COLO668 (cell line): ENCODE data around the gene PLEKHN1.
"Not testable (repeated sequence)": the region's sequence is repeated elsewhere in the genome, so short reads cannot be mapped to it uniquely, and the experiment has no call there.

Experiments
- DNase-seq: peaks from one replicate; lab custom pipeline; 2025; ENCODE audit not compliant: unreplicated experiment; lab: John Stamatoyannopoulos, UW

Gene PLEKHN1

DNA sequence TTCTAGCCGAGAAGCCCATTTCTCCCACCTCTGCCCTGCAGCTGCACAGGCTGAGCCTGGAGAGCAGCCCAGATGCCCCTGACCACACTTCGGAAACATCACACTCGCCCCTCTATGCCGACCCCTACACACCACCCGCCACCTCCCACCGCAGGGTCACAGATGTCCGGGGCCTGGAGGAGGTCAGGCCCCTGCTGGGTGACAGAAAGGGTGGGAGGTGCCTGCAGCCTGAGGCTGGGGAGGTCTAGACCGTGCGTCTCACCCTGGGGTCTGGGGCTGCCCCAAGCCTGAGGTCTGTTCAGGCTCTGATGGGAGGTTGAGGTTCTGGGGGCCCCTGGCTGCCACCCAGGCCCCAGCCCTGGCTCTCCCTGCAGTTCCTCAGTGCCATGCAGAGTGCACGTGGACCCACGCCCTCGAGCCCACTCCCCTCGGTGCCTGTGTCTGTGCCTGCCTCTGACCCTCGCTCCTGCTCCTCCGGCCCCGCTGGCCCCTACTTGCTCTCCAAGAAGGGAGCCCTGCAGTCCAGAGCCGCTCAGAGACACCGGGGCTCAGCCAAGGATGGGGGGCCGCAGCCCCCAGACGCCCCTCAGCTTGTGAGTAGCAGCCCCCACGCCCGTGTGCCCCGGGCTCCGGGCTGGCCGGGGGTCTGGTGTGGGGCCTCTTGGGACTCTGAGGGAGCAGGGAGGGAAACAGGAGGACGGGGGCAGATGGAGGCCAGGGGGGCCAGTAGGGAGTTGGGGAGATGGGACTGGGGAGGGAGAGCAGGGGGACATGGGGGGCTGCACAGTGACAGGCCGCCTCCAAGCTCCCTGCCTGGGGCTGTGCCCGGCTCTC, 7.4 kb downstream of the PLEKHN1 start:
- DNase-seq: no peak

DNA sequence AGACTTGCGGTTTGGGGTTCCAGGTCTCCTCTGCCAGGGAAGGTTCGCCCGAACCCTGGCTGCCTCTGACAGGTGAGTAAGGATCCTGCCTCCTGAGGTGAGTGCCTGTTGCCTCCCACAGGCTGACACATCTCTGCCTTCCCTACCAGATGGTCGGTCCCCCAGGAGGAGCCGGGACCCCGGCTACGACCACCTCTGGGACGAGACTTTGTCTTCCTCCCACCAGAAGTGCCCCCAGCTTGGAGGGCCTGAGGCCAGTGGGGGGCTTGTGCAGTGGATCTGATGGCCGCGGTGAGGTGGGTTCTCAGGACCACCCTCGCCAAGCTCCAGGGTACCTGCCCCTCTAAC, 8.0 kb downstream of the PLEKHN1 start:
- DNase-seq: no peak

DNA sequence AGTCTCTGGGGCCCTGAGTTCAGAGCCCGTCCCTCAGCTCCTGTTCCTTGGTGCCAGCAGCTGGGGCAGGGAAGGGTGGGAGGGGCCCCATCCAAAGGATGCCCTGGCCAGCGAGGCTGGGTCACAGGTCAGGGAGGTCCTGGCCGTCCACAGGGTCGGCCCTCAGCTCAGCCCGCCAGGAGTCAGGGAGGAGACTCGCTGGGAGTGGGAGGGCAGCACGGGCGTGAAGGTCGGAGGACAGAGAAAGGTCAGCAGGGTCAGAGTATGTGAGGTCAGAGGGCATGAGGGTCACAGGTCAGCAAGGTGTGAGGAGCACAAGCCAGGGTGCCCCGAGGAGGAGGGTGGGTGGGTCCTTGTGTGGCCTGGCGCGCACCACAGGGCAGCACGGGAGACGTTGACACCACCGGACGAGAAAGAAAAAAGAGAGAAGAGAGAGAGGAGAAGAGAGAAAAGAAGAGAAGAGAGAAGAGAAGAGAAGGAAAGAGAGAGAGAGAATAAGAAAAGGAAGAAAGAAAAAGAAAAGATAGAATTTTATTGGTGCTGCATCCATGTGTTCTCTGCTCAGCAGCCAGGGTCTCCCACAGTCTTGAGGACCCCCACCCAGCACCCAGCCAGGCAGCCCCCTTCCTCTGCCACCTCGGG, 8.5 kb downstream of the PLEKHN1 start:
- DNase-seq: no peak

DNA sequence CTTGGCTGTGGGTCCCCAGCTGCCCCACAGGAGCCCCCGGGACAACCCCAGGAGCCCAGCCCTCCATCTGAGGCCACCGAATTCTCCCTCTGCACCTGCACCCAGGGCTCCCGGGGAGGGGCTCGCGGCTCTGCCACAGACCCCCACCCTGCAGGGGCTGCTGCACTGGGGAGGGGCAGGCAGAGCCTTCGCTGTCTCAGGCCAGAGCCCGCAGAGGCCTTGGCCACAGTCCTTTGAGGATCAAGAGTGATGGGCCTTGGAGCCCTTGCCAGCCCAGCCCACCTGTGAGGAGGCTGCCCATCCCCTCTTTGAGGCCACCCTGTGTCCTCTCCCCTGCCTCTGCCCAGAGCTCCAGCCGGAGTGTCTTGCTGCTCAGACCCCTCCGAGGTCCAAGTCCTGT, 9.1 kb downstream of the PLEKHN1 start:
- no peak for DNase-seq

DNA sequence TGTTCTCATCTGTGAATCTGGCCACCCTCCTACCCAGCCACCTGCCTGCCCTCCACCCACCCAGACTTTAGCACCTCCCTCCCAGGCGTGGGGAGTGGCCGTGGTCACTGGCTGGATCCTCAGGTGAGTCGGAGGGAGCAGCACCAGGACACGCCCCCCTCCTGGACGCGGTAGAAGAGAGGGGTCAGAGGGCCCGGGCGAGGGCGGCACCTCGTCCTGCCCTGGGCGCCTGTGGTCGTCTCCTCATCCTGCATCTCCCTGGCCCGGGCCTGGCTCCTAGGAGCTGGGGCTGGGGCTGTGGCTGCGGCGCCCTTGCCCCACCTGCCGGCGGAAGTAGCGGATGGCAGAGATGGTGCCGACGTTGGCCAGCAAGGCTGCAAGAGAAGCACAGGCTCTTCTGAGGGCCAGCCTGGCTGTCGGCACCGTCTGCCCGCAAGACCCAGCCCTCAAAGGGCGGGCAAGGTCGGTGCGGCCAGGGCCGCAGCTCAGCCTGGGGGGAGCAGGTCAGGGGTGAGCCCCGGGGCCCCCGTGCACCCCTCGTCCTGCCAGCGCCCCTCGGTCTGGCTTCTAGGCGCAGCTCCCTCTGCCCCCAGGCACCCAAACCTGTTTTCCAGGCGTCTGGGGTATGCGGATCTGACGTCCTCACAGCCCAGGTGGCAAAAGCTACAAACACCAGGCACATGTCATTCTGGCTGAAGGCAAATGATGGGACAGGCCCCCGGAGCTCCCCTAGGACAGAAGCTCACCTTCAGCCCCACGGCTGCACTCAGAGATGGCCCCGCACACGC, 9.8 kb downstream of the PLEKHN1 start:
- peak; percentile 91 for DNase-seq

DNA sequence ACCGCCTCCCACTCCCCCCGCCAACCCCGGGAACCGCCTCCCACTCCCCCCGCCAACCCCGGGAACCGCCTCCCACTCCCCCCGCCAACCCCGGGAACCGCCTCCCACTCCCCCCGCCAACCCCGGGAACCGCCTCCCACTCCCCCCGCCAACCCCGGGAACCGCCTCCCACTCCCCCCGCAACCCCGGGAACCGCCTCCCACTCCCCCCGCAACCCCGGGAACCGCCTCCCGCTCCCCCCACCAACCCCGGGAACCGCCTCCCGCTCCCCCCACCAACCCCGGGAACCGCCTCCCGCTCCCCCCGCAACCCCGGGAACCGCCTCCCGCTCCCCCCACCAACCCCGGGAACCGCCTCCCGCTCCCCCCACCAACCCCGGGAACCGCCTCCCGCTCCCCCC, 10.5 kb downstream of the PLEKHN1 start:
- DNase-seq: not testable (repeated sequence)

DNA sequence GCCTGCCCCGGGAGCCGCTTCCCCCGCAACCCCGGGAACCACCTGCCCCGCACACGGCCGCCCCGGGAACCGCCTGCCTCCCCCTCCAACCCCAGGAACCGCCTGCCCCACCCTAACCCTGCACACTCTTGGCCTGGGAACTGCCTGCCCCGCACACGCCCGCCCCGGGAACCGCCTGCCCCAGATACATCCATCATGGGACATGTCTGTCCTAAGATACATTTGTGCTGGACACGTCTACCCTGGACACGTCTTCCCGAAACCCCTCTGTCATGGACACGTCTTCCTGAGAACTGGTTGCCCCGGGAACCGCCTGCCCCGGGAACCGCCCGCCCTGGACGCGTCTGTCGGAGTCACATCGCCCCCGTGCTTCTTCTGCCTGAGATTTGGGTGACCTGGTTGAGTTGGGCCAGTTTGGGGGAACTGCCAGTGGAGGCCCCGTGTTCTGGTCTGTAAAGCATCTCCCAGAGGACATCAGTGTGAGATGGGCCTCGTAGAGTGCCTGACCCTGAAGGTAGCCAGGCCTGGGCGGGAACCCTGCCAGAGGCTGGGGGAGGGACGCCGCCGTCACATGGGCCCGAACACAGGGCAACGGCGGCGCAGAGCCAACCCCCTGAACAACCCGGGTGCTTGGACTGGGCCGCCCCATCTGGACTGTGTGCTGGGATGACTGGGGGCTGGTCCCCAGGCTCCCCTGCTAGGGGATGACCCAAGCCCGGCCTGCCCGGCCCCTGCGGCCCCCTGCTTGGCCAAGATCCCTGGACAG, 12.0 kb downstream of the PLEKHN1 start:
- no peak for DNase-seq

DNA sequence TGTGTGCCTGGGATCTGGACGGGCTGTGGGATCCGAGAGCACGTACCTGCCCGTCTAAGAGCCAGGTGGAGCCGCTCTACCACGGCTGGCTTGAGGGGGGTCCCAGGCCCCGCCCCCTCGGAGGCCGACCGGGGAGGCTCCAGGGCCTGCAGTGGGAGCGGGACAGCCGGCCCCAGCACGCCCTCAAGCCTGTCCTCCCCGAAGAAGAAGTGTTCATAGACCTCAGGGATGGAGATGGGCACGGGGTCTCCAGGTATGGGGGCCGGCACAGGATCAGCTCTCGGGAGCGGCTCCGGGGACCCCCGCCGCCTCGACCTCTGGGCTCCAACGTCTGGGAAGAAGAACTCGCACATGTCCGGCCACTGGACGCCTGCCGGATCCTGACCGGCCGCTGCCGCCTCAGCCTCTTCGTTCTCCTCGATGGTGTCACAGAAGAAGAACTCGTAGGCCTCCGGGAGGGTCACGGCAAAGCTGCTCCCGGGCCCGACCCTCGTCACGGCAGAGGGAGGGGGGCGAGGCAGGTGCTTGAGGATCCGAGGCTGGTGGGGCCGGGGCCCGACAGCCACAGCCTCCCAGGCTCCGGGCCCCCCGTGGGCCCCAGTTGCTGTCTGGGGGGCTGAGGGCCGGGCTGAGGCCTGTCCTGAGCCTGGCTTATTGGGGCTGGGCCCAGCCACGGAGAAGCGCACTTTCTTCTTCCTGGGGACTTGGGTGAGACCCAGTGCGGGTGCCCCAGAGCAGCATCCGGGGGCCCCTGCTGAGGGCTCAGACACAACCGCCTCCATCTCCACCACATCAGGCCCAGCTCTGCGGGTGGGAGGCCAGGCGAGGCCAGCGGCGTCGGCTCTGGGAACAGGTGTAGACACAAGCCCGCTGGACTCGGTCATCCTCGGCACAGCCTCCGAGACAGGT, 12.8 kb downstream of the PLEKHN1 start:
- DNase-seq: no peak

DNA sequence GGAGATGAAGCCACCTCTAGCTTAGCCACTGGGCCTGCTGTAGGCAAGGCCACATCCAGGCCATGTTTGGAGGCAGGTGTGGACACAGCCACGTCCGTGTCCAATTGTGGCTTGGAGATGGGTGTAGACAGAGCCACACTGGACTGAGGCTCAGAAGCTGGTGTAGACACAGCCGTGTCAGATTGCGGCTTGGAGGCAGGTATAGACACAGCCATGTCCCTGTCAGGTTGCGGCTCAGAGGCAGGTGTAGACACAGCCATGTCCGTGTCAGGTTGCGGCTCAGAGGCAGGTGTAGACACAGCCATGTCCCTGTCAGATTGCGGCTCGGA, 13.4 kb downstream of the PLEKHN1 start:
- DNase-seq: no peak

DNA sequence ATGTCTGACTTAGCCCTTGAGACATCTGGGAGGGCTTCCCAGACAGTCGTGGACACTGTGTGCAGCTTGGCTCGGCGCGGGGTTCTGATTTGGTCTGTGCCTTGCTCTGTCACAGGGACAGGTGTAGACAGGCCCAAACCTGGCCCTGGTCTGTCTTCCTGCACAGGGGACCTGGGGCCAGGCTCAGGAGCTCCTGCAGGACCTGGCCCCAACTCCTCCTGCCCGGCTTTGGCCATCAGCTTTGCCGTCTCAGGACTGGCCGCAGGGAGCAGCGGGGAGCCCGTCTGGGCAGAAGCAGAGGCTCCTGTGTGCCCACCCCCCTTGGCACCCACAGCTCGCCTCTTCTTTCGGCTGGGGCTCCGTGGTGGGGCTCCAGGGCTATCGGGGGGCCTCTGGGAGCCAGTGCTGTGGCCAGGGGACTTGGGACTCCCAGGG, 13.9 kb downstream of the PLEKHN1 start:
- no peak for DNase-seq

DNA sequence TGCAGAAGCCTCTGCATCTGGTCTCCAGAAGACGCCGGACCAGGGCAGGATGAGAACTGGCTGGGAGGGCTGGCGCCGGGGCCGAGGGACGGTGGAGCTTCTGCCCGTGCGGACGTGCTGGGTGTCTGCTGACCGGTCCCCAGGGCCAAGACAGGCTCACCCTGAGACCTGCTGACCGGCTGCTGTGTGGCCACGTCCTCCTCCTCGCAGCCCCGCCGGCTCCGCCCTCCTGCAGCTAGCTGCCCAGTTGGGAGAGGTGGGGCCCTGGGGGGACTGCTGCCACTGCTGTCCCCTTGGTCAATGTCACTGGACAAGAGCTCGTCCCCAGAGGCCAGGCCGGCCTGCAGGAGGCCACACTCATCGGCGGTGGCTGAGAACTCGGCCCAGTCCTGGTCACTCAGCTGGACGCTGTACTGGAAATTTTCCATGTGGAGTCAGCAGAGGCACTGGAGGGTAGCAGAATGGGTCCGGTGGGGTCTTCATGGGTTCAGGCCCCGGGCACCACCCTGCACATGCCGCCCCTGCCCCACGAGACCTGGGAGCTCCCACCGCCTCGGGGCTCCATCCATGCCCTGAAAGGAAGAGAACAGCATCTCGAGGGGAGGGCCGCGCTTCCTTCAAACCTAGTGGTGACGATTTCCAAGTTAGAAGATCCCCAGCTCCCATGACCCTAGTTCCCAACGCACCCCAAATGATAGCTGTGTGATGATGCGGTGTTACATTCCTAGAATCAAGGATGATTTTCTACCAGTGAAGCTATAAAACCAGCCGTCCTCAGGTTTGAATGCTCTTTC, 14.5 kb downstream of the PLEKHN1 start:
- no peak for DNase-seq

DNA sequence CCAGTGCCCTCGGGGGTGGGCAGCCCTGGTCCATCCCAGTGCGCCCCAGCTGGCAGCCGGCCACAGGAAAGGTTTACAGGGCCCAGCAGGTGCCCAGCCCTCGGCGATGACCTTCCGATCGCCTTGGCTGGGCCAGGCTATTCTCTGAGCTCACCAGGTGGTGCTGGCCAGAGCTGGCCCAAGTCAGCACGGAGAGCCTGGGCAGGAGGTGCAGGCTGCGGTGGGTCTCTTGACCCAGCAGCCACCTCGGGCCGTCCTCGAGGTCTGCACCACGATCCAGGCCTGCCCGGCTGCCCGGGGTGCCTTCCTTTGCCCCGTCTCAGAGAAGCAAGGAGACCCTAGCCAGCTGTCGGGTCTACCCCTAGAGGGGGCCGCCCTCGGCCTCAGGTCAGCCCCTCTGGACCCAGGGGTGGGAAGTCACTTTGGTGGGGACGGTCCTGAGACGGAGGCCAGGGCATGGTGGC, 15.2 kb downstream of the PLEKHN1 start:
- no peak for DNase-seq

DNA sequence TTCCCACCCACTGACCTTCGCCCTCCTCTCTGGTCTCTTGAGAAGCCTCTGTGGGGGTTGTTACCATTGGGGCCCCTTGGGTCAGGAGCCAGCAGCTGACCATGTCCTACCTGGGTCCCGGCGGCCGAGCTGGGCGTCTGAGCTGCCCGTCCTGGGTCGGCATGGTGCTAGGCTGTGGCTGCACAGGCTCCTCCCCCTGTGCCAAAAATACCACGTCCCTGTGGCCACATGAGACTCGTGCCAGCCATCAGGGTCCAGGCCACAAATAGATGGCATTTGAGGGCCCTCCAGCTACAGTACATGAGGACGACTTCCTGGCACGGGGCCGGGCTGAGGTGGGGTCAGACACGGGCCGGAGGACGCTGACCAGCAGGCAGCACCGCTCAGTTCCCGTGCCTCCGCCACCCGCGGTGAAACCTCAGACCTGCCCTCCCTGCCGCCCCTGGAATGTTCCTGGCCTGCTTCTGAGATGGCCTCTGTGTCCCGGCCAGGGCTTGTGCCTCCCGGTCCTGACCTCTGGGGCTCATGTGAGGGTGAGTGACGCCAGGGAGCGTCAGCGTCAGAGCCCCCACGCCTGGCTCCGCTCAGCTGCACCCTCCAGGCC, 15.8 kb downstream of the PLEKHN1 start, which contains the start of gene PERM1:
Gene PERM1 (minus strand): TSS at position 139 of the 604 bp plus-strand sequence. CDS start 1,064 bp downstream, outside the sequence.
- no peak for DNase-seq

DNA sequence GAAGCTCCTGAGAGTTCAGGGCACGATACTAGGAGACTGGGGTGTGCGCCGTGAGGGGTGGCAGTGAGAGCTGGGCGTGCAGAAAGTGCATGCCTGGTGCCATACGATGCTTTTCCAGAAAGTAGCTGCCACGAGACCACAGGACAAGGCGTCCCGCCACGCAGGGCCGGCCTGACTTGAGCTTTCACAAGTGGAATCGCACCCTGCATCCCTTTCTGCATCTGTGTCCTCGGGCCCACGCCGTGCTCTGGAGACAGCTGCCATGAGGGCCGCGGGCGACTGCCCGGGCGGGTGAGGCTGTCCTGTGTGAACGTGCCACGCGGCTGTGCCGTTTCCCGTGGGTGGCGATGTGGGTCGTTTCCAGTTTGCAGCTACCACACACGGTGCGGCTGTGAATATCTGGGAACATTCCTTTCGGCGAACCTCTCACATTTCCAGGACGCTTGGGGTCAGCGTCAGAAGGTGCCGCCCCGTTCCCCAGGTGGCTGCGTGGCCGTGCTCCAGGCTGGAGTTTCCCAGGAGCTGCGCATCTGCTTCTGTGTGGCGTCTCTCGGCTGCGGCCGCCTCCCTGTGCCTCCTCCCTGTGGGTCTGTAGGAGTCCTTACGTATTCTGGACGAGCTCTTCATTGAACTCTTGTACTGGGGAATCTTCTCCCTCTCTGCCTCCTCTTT, 16.6 kb downstream of the PLEKHN1 start:
- peak; percentile 38 for DNase-seq

DNA sequence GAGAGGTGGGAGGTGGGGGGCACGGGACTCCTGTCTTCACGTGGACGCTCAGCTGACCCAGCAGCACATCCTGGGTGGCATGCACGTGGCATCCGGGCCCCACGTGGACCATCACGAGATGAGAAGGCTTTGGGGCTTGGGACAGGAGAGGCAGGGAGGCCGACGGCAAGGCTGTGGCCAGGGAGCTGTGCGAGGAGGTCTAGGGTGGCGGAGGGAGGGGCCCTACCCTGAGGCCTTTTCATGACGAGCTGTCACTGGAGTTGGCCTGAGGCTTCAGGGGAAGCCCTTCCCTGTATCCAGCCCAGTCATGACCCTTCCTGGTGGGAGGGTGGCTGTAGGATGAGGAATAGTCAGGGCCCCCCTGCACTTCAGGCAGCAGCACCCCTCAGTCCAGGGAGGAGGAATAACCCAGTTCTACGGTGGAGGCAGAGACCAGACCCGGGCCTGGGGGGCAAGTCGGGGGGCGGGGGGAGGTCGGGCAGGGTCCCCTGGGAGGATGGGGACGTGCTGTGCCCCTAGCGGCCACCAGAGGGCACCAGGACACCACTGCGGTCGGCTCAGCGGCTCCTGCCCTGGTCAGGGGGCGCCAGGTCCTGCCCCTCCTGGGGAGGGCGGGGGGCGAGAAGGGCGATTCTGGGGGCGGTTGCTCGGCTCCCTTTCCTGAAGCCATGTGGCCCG, 17.7 kb downstream of the PLEKHN1 start:
- peak; percentile 52 for DNase-seq

DNA sequence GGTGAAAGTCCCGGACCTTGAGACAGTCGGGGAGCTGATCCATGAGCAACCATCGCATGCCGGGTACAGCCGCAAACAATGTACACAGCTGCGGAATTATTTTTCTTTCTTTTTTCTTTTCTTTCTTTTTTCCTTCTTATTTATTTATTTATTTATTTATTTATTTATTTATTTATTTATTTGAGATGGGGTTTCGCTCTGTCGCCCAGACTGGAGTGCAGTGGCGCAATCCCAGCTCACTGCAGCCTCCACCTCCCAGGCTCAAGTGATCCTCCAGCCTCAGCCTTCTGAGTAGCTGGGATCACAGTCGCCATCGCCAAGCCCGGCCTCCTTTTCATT, 18.2 kb downstream of the PLEKHN1 start:
- no peak for DNase-seq

DNA sequence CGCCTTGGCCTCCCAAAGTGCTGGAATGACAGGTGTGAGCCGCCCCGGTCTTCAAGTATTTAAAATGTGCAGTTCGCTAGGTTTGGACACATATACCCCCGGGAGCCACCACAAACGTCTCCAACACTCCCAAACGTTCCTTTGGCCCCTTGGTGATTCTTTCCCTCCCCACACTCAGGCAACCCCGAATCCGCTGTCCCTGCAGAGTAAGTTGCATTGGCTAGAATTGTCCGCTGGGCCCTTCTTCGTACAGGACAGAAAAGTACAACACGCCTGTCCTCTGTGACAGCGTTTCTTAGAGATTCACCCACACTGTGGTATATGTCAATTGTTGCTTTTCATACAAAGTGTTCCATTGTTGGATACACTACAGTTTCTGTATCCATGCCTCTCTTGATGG, 18.8 kb downstream of the PLEKHN1 start:
- DNase-seq: no peak

DNA sequence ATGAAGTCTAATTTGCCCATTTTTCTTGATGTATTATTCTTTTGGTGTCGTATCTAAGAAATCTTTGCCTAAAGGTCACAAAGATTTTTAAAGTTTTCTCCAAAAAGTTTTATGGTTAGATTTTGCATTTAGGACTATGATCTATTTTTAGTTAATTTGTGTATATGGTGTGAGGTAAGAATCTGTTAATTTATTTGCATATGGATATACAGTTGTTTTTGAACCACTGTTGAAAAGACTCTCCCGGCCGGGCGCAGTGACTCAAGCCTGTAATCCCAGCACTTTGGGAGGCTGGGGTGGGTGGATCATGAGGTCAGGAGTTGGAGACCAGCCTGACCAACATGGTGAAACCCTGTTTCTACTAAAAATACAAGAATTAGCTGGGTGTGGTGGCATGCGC, 21.8 kb downstream of the PLEKHN1 start:
- not testable (repeated sequence) for DNase-seq
